Measurements from ENCODE around the gene AGPAT1.
A peak's percentile ranks its signal among the peaks of the same experiment; 100 is the strongest.
"Not testable (repeated sequence)": the region's sequence is repeated elsewhere in the genome, so short reads cannot be mapped to it uniquely, and the experiment has no call there.

Gene AGPAT1

GRCh38 chr6:32198345-32198696, 22.4 kb upstream of the AGPAT1 start:
- no peak for DNase-seq

- DNase-seq: no peak
These were observed 21.1 kb upstream of the AGPAT1 start for GRCh38 chr6:32196682-32197616.

DNA sequence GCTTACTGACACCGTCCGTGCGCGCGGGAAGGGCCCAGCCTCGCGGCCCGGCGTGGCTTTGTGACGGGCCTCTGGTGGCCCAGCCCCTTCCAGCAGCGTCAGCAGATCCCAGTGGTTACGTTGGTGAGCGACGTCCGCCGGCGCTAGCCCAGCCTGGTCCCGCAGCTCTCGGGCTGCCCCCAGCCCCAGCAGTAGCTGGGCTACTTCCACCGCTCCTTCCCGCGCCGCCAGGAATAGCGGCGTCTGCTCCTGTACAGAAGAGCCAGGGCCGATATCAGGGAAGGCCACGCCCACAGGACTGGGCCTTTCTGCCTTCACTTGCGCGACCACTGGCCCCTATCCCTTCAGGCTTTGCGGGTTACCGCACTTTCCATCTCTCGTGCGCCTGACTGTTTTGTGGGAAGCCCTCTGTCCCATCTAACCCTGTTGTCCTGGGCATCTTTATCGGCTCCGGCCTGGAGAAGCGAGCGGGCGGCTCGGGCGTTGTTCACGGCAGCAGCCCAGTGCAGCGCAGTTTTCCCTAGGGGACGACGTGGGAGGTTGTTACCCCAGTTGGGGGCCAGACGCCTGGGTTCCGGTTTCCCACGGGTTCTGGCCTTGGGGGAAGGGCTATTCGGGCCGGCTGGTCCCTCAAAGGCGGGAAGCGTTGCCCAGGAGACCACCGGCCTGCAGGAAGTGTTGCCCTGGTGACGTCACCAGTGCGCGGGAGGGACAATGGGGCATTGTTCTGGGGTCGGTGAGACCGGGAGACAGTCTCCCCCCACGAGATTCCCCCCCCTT, 20.2 kb upstream of the AGPAT1 start:
- DNase-seq: peak; percentile 61

DNA sequence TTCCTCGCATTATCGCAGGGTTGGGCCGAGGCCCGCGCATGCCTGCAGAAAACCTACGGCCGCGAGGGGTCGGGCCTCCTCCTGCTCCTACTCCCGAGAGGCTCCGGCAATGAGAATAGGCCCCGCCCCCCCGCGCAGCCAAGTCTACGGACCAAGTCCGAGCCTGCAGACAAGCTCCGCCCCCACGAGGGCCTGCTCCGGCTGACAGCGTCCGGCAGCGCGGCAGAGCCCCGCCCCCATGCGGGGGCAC, 19.7 kb upstream of the AGPAT1 start:
- DNase-seq: peak; percentile 100

GRCh38 chr6:32194825-32195651, 19.2 kb upstream of the AGPAT1 start:
- DNase-seq: peak; percentile 40

DNA sequence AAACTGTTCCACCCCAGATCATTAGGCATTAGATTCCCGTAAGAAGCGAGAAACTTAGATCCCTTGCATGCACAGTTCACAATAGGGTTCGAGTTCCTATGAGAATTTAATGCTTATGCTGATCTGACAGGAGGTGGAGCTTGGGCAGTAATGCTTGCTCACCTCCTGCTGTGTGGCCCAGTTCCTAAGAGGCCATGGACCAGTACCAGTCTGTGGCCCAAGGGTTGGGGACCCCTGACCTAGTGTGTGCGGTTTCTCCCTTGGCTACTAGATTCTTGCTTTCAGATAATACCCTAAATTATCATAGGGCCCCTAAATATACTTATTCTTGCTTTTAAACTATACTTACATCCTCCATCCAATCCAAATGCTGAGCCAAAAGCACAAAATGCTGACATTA, 18.5 kb upstream of the AGPAT1 start:
- no peak for DNase-seq

- not testable (repeated sequence) for DNase-seq
These were observed 17.2 kb upstream of the AGPAT1 start for GRCh38 chr6:32193096-32193495.

DNA sequence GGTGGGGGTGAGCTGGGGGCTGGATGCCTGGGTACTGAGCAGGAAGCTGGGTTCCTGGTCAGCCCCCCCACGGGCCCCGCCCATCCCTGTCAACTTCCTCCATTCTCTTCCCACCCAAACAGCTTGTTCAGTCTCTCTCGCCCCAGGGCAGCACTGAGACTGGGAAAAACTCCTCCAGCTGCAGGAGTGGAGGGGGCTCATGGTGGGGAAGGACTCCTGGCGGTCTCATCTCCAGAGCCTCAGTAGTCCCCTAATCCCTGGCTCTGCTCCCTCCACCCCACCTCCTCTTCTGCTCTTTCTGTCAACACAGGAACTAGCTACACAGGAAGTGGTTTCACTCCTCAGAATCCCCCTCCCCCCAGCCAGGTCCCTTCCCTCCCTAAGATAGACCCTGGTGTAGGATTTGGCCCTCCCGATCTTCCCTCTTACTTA, 16.7 kb upstream of the AGPAT1 start, which contains the start of gene GPSM3:
Gene GPSM3, minus strand, starts transcription at position 36 of the 432 bp plus-strand sequence. CDS start 130 bp downstream, outside the sequence.
- peak; percentile 79 for DNase-seq

DNA sequence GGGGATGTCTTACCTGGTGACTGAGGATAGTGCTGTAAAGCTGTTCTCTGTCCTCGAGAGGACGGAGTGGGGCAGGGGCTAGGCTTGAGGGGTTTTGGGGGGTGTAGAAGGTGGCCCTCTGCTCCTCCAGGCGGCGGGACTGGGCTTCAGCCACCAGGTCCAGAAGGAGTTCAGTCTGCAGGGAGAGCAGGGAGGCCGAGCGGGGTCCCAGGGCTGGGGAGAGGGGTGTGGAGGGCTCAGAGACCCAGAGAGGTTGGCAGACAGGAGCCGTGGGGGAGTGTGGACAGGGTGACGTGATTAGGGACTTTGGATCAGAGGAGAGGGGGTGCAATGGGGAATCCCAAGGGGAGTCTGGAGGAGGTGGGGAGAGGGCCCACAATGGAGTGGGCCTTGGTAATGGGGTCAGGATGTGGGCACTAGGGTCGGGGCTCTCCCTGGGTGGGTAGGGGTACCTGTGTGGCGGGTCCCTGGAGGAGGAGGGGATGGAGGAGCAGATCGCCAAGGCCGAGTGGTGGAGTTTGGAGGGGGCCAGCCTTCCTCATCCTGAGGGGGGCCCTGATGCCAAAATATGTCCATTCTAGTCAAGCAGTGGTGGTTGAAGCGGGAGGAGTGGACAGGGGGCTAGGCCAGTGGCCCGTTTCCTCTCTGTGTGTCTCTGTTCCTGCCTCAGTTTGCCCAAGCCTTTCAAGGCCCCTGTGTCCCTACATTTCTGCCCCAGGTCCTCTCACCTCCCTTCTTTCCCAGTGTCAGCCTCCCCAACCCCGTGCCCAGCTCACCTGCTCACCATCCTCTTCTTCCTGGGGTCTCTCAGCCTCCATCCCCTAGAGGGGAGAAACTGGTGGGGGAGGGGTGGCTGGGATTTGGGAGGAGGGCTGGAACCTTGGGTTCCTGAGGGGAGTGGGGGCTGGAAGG, 16.1 kb upstream of the AGPAT1 start:
- no peak for DNase-seq

- no peak for DNase-seq
These were observed 15.2 kb upstream of the AGPAT1 start for GRCh38 chr6:32190911-32191677.

DNA sequence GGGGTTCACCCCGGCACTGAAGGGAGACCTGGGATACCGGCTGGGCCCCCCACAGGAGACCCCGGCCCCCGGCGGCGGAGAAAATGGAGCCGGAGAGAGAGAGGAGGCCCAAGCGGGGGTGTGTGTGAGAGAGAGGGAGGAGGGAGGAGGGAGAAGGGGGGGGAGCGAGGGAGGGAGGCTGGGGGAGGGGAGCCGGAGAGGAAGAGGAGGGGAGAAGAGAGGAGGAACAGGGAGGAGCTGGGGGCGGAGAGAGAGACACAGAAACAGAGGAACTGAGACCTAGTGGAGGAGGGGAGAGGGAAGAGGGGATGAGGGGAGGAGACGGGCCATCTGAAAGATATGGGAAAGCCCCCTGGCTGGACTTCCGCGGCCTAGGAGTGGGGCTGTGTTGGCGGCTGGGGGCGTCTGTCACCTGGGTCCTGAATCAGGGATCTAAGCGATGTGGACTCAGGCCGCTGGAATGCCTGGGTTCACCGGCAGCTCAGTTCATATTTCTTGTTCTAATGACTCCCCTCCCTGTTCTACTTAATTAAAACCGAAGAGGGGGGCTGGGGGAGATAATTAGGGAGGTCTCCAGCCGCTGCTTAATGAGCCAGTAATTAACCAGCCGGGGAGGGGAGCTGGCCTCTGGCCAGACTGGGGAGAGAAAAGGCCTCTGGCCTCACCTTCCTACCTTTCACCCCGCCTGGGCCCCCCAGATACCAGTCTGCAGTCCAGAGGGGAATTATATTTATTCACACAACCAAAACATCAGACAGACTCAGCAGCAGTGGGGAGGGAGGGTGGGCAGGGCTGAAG, 14.4 kb upstream of the AGPAT1 start, which contains the start of gene PBX2:
Gene PBX2, minus strand, starts transcription at position 149 of the 798 bp plus-strand sequence. CDS start 287 bp downstream, outside the sequence.
- DNase-seq: peak; percentile 96

DNA sequence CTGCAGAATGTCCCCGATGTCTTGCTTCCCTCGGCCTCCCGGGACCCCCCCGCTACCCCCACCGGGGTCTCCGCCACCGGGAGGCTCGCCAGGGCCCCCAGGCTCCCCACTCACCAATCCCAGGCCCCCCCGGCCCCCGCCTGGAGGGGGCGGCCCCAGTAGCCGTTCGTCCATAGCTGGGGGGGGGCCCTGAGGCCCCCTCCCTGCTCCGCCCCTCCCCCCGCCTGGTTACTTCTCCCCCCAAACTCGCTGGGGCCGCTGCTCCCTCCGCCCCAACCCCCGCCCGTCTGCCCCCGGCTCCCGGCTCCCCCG, 13.8 kb upstream of the AGPAT1 start:
- no peak for DNase-seq

GRCh38 chr6:32189069-32189741, 13.3 kb upstream of the AGPAT1 start:
- DNase-seq: no peak

- no peak for DNase-seq
These were observed 12.6 kb upstream of the AGPAT1 start for GRCh38 chr6:32188381-32189068.

- not testable (repeated sequence) for DNase-seq
These were observed 12.0 kb upstream of the AGPAT1 start for GRCh38 chr6:32187725-32188380.

GRCh38 chr6:32187009-32187709, 11.3 kb upstream of the AGPAT1 start:
- no peak for DNase-seq

DNA sequence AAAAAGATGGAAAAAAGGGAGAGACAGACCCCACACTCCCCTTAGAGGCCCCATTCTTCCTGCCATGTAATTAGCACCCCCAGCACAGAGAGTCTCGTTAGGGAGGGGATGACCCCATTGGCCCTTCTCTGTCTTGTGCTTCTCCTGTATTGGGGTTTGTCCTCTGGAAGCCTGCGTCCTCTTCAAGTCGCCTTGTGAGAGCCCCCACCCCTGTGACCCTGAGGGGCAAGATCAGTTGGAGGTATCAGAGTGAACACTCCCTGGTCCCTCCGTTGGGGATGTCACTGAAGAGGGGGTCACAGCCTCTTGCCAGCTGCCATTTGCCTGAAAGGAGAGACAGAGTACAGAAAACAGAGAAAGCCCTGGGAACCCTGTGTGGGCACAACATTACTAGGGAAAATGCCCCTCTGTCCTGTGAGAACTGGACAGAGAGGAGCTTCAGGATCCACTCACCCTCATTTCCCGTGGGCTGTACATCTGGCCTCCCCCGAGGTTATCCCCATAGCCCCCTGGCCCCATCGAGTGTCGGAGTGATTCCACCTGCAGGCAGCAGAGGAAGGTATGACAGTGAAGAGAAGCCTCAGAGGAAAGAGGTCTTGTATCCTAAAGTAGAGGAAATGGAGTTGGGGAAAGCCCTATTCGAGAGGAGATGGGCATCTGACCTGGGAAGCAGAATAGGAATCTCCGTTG, 10.4 kb upstream of the AGPAT1 start:
- DNase-seq: not testable (repeated sequence)

Measured in CD4-positive, alpha-beta T cell treated with Interleukin-6 for 4 hours (primary cell).